ENCODE results near the gene GAMT.

GRCh38 chr19:1365319-1366269, 35.7 kb downstream of the GAMT start:
- TF ChIP-seq CTCF (IDR thresholded peaks at IDR 0.05): no peak
- no peak for TF ChIP-seq POLR2A (IDR thresholded peaks at IDR 0.05)
